ENCODE results near the gene AGAP1.
A peak's percentile ranks its signal among the peaks of the same experiment; 100 is the strongest.

Gene AGAP1

DNA sequence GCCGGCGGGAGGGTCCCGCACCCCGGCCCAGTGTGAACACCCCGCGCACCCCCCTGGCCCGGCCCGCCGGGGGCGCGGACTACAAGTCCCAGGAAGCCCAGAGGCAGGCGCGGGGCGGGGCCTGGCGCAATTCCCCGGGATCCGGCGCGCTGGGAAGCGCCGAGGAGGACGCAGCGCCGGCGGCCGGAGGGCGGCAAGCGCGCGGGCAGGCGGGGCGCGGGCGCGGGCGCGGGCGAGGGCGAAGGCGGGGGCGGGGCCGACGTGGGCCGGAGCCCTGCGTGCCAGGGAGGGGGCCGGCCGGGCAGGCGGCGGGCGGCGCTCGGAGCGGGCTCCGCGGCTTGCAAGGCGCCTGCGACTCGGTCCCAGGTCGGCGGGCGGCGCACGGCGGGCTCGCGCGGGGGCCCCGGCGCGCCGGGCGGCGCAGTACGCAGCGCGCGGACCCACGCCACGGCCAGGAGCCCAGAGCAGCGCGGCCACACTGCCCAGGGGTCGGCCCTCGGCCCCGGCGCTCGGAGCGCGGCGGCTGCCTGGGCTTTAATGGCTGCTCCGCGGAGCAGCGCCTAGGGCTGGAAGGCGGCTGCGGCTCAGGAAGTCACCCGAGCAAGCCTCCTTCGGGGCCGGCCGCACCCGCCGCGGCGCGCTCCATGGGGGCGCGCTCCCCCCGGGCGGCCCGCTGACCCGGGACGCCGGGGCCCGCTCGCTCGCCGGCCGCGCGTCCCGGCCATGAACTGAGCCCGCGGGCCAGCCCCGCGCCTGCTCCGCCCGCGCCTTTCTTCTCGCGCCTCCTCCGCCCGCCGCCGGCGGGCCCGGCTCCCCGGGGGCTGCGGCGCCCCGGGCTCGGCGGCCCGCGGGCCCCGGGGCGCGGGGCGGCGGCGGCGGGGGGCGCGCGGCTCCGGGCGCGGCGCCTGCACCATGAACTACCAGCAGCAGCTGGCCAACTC lies at the start of gene AGAP1:
AGAP1 (plus strand) TSS at position 269 of the 941 bp plus-strand sequence.
- peak; percentile 74 for DNase-seq

DNA sequence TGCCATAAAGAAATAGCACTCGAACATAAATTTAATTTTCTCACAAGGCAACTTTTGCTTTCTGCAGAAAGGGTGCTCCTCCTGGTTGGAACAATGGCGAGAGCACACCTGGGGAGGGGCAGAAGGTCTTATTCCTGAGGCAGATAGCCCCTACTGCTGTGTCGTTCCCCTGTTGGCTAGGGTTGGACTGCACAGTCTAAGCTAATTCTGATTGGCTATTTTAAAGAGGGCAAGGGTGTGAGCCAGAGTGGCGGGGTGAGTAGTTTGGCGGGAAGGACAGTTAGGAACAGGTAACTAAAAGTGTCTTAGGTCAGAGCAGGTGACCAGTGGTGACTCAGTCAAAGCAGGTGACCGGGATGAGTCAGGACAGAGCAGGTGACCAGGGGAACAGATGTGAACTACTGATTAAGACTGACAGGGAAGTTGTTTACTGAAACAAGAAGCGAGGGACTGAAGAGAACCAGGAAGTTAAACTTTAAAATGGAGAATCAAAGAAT lies 49.7 kb upstream of the AGAP1 start:
- DNase-seq, result peak; percentile 52

DNA sequence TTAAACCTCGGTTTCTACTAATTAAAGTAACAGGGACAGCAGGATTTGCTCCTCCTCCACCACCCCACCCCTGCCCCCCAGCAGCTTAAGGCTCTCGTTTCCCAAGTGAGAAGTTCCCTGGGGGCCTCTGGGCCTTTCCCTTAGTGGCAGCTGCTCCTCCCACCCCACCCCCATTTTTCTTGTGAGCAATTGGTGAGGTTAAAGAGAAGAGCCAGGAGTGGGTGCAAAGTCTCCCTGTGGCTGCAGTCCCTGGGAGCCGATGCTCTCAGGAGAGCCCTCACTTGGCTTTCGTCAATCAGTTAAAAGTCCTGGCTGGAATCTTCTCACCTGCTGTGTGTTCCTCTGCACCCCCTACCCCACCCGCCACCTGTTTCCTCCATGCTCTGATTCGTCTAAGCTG lies 48.7 kb upstream of the AGAP1 start:
- DNase-seq, result no peak

GRCh38 chr2:235446082-235446481 lies 47.8 kb upstream of the AGAP1 start:
- no peak for DNase-seq

DNA sequence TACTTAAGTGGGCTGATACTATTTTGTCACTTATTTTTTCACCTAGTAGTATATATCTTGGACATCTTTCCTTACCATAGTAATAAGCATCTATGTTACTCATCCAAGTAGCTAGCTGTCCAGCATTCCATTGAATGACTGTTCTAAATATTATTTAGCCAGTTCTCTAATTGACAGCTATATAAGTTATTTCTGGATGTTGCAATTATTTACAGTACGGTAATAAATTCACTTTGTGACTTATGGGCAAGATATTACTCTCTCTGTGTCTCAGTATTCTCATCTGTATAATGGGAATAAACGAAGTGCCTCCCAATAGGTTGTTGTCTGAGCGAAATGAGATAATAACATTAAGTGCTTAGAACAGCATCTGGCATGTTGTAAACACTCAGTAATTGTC lies 46.6 kb upstream of the AGAP1 start:
- DNase-seq, result no peak

- DNase-seq, result no peak
Measured at GRCh38 chr2:235449568-235449967, 44.3 kb upstream of the AGAP1 start.

DNA sequence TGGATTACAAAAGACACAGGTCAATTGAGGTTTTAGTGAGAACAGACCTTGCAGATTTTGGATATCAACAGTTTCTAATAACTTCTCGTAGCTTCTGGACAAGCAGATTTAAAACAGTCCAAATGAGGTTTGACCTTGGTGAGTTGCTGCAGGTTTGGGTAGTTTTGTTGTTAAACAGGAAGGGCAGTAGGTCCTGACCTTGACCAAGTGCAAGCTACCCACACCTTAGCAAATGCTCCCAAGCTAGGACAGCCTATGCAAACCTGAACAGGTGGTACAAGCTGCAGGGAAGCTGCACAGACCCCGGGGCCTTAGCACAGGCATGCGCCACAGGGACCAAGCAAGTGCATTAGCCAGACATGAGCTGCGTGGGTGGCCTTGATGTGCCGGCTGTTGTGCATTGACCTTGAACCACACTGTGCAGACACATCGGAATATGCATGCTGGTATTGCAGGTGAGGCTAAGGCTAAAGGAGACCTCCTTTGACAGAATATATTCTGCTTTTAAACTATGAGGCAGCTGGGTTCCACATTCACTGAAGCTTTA lies 40.2 kb upstream of the AGAP1 start:
- no peak for DNase-seq

- DNase-seq, result no peak
Measured at GRCh38 chr2:235458839-235459273, 35.0 kb upstream of the AGAP1 start.

DNA sequence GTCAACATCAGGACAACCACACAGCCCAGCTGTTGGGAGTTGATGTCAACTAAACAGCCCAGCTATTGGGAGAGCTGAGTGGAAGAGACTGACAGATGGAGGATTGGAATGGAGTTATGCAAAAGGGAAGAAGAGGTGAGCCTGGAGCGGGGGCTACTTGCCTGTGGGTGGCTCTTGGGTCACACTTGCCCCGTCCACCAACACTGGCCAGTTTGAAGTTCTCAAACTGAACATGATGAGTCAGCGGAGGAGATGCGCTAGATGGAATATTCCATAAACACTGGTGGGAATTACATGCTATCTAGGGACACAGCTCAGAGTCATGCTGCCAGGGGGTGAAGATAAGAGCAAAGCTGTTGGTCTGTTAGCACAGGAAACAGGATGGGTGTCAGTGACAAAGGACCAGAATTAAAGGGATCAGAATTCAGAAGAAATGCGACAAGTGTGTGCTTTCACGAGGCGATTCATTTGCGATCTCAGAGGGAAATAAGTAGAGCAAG lies 33.2 kb upstream of the AGAP1 start:
- DNase-seq, result peak; percentile 91

- peak; percentile 35 for DNase-seq
Measured at GRCh38 chr2:235461763-235462414, 32.0 kb upstream of the AGAP1 start.

DNA sequence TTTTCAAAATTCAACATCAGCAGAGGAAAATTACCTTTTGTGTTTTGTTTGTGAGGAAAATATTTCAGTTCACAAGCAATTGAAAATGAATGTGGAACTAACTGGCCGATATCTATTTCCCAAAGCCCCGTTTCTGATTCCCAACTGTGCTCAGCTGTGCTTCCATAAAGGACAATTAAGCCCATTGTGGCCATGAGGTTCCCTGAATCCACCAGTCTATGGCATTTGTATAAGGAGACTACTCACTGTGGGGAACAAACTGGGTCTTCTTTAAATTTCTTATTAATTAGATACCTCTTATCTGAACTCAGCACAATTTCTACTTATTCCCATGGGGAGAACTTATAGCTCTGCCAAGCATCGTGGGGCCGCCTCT lies 31.4 kb upstream of the AGAP1 start:
- no peak for DNase-seq

GRCh38 chr2:235463893-235464292 lies 29.9 kb upstream of the AGAP1 start:
- DNase-seq, result peak; percentile 45

GRCh38 chr2:235467588-235467987 lies 26.3 kb upstream of the AGAP1 start:
- no peak for DNase-seq

GRCh38 chr2:235468978-235469655 lies 24.7 kb upstream of the AGAP1 start:
- DNase-seq, result no peak

DNA sequence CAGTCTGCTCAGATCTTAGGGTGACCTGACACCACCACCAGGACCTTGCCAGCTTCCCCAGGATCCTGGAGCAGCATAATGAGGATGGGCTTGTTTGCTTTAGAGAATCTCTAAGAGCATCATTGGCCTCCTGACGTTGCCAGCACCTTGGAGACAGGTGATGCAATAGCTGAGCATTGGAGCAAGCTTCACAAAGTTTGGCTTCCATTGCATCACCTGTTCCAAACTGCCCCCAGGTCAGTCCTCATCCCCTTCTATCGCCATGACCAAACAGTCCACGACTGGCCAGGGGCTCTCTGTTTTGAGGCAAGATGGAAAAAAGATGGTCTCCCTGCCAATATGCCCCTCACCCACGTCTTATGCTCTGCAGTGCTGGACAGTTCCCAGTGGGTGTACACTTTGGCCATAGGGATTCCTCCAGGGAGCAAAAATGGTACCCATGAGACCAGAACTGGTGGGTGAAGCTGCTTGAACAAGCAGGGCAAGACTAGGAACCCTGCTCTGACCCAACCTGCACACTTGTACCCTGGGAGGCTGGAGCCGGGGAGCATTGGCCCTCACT lies 22.6 kb upstream of the AGAP1 start:
- DNase-seq, result no peak

DNA sequence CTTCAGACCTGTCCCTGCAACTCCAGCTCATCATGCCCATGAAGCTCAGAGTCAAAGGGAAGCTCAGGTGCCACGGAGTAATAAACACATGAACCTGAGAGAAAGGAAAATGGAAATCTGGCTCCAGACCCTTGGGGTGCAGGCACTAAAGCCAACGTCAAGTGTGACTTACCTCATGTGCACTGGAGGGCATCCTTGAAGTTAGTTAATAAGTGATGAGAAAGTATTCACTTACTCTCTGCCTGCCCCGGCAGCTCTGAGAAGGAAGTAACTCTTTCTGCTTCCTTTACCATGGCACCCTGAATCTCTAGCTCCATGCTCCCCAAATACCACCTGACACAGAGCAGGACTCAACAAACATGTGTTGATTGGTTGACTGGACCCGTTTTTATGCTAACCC lies 21.4 kb upstream of the AGAP1 start:
- no peak for DNase-seq

- DNase-seq, result no peak
Measured at GRCh38 chr2:235478609-235479008, 15.2 kb upstream of the AGAP1 start.

DNA sequence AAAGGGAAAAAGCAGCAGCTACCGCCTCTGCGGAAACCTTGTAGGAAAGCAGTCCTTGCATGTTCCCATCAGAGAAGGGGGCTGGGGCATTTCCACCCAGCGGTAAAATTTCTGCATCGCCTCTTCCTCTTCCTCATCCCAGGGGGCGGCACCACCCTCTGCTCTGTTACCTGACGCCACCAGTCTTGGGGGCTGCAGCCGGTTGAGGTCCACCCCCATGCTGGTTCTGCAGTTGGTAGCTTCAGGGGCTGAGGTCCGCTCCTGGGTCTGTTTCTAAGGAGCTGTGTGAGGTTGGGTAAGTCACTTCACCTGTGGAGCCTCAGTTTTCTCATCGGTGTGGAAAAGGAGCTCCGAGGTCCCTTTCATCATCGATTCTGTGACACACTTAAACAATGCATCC lies 14.2 kb upstream of the AGAP1 start:
- no peak for DNase-seq

DNA sequence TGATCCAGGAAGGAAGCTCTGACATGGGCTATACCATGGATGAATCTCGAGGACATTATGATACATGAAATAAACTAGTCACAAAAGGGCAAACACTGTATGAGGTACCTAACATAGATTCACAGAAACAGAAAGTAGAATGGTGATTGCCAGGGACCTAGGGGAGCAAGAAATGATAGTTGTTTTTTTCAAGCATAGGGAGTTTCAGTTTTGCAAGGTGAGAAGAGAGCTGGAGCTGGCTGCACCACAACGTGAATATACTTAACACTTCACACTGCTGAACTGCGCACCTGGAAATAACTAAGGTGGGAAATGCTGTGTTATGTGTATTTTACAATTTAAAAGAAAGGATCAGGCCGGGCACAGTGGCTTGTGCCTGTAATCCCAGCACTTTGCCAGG lies 13.2 kb upstream of the AGAP1 start:
- no peak for DNase-seq

GRCh38 chr2:235483313-235483712 lies 10.5 kb upstream of the AGAP1 start:
- no peak for DNase-seq

GRCh38 chr2:235485362-235485761 lies 8.5 kb upstream of the AGAP1 start:
- peak; percentile 75 for DNase-seq

DNA sequence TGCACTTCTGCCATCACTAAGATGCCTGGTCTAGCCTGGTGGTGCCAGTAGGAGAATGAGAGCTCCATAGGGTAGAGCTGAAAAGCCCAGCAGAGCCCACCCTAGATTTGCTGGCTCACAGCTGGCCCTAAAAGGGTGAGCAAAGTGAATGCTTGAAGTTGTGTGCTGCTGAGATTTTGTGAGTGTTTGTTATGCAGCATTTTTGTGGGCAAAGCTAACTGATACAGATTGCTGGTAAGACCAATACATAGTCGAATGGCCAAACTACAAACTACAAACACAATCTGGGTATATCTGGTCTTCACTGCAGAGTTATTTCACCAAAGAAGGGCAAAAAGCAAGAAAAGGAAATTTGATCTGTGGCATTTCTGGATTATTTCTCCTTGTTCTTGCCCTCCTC lies 7.1 kb upstream of the AGAP1 start:
- DNase-seq, result no peak

- DNase-seq, result no peak
Measured at GRCh38 chr2:235489897-235490296, 3.9 kb upstream of the AGAP1 start.

Data from OCI-M1 (cell line).